HepG2 (cell line): Measurements from ENCODE around the gene BIRC5. TPM values are rescaled to one million over a fixed set of nuclear protein-coding genes. Genes with fewer than 3 reads are reported as not detected.

Source experiments
- DZIP1 ChIP-seq: sonication (generic); formaldehyde crosslinking; IDR thresholded peaks from 2 replicates; pipeline ENCODE4 v1.5.0; 2020; ENCODE audit warnings: mild to moderate bottlenecking, missing genetic modification reagents
- HNRNPL ChIP-seq: fragments of 200-400 bp; formaldehyde crosslinking; IDR thresholded peaks from 2 replicates; pipeline ENCODE4 v1.6.1; 2017; ENCODE audit warnings: mild to moderate bottlenecking, low read depth, low read length
- IKZF4 ChIP-seq: sonication (generic); formaldehyde crosslinking; IDR thresholded peaks from 2 replicates; pipeline ENCODE4 v1.5.1; 2020; ENCODE audit warnings: borderline replicate concordance, mild to moderate bottlenecking, low read depth, missing genetic modification reagents; ENCODE audit errors: not compliant biosample characterization
- KAT2B ChIP-seq: fragments of 150-350 bp; IDR thresholded peaks from 2 replicates; pipeline ENCODE4 v1.6.1; 2014; ENCODE audit warnings: low read depth, low read length, borderline replicate concordance
- KAT8 ChIP-seq: IDR thresholded peaks from 2 replicates; pipeline ENCODE4 v1.6.1; 2016; ENCODE audit warnings: missing genetic modification reagents, missing compliant biosample characterization
- MXI1 ChIP-seq: IDR thresholded peaks from 3 replicates; pipeline ENCODE4 v1.6.1; 2012; ENCODE audit warnings: low read depth, low read length, inconsistent platforms, borderline replicate concordance
- NFYB ChIP-seq: sonication (generic); formaldehyde crosslinking; IDR thresholded peaks from 2 replicates; pipeline ENCODE4 v1.4.0; 2020; ENCODE audit warnings: missing genetic modification reagents
- PCBP1 ChIP-seq: fragments of 200-400 bp; formaldehyde crosslinking; IDR thresholded peaks from 2 replicates; pipeline ENCODE4 v1.6.1; 2017; ENCODE audit warnings: mild to moderate bottlenecking, low read depth, low read length, borderline replicate concordance
- RAD21 ChIP-seq: fragments of 450-650 bp; formaldehyde crosslinking; IDR thresholded peaks from 2 replicates; pipeline ENCODE4 v1.5.0; 2020; ENCODE audit warnings: mild to moderate bottlenecking
- RFX3 ChIP-seq: IDR thresholded peaks from 2 replicates; pipeline ENCODE4 v1.6.1; 2016; ENCODE audit warnings: missing biosample characterization, missing genetic modification reagents
- RXRA ChIP-seq: sonication (generic); formaldehyde crosslinking; IDR thresholded peaks from 2 replicates; pipeline ENCODE4 v1.5.1; 2020; ENCODE audit warnings: missing genetic modification reagents
- SAFB2 ChIP-seq: sonication (generic); formaldehyde crosslinking; IDR thresholded peaks from 2 replicates; pipeline ENCODE4 v1.5.1; 2020; ENCODE audit warnings: missing genetic modification reagents, low read depth, mild to moderate bottlenecking, borderline replicate concordance
- SP1 ChIP-seq, 2 experiments: fragments of 450-650 bp in 1 of 2; sonication (generic) in 1 of 2; formaldehyde crosslinking in 1 of 2; IDR thresholded peaks; 2 replicates each; pipeline versions ENCODE4 v1.4.0 to v1.6.1; 2016 to 2020; ENCODE audit warnings: missing genetic modification reagents in 1 of 2
- SRSF1 ChIP-seq: fragments of 200-400 bp; formaldehyde crosslinking; optimal IDR thresholded peaks from 2 replicates; pipeline ENCODE3; 2017; ENCODE audit warnings: mild to moderate bottlenecking, low read depth, low read length, moderate library complexity
- TOPORS ChIP-seq: sonication (generic); formaldehyde crosslinking; IDR thresholded peaks from 2 replicates; pipeline ENCODE4 v1.8.0; 2023; ENCODE audit warnings: mild to moderate bottlenecking, missing genetic modification reagents
- YEATS2 ChIP-seq: sonication (generic); formaldehyde crosslinking; IDR thresholded peaks from 2 replicates; pipeline ENCODE4 v1.4.0; 2020; ENCODE audit warnings: missing genetic modification reagents, borderline replicate concordance
- ZBTB38 ChIP-seq: sonication (generic); formaldehyde crosslinking; IDR thresholded peaks from 2 replicates; pipeline ENCODE4 v1.5.1; 2020; ENCODE audit warnings: mild to moderate bottlenecking, missing genetic modification reagents
- ZNF572 ChIP-seq: sonication (generic); formaldehyde crosslinking; IDR thresholded peaks from 2 replicates; pipeline ENCODE4 v1.5.1; 2020; ENCODE audit warnings: mild to moderate bottlenecking, missing genetic modification reagents
- ZNF598 ChIP-seq: sonication (generic); formaldehyde crosslinking; IDR thresholded peaks from 2 replicates; pipeline ENCODE4 v1.5.1; 2020; ENCODE audit warnings: mild to moderate bottlenecking, missing genetic modification reagents, borderline replicate concordance
- ZNF616 ChIP-seq: sonication (generic); formaldehyde crosslinking; IDR thresholded peaks from 2 replicates; pipeline ENCODE4 v1.5.0; 2020; ENCODE audit warnings: low read depth, mild to moderate bottlenecking, missing genetic modification reagents
- polyA plus RNA-seq, 8 experiments: library from polyadenylated mRNA; depleted of rRNA in 3 of 8; stranded (reverse) in 7 of 8; unstranded in 1 of 8; fragments of >200 nt; fragmentation: Illumina TruSeq in 4 of 8; extraction: Trizol in 4 of 8; gene quantifications; 2 replicates each; pipeline versions ENCODE4 v1.2.1 to v1.2.3, GENCODE V29; 2011 to 2016; ENCODE audit warnings: low read depth in 4 of 8, missing spikeins in 1 of 8, mixed read lengths in 1 of 8; ENCODE audit not compliant: insufficient read depth in 1 of 8
- total RNA-seq, 5 experiments: library from RNA; depleted of rRNA; stranded (reverse); fragments of >200 nt; fragmentation: Illumina TruSeq; extraction: Trizol; gene quantifications; 2 replicates each; pipeline ENCODE4 v1.2.3, GENCODE V29; 2016; ENCODE audit warnings: low read depth in 1 of 5
- TF ChIP-seq, protein P1 (sequence below): sonication (generic); formaldehyde crosslinking; IDR thresholded peaks from 2 replicates; pipeline ENCODE4 v1.4.0; 2020; ENCODE audit warnings: mild to moderate bottlenecking, missing genetic modification reagents, borderline replicate concordance
- TF ChIP-seq, protein P2 (sequence below): sonication (generic); formaldehyde crosslinking; IDR thresholded peaks from 2 replicates; pipeline ENCODE4 v1.4.0; 2020; ENCODE audit warnings: missing genetic modification reagents, low read depth, mild to moderate bottlenecking, borderline replicate concordance

Gene BIRC5
- total and polyA plus RNA-seq, 2 of the 13 experiments (the other 11 are each of a cell fraction or from before 2014, with no cell fraction given): 30.3 to 135 TPM

DNA sequence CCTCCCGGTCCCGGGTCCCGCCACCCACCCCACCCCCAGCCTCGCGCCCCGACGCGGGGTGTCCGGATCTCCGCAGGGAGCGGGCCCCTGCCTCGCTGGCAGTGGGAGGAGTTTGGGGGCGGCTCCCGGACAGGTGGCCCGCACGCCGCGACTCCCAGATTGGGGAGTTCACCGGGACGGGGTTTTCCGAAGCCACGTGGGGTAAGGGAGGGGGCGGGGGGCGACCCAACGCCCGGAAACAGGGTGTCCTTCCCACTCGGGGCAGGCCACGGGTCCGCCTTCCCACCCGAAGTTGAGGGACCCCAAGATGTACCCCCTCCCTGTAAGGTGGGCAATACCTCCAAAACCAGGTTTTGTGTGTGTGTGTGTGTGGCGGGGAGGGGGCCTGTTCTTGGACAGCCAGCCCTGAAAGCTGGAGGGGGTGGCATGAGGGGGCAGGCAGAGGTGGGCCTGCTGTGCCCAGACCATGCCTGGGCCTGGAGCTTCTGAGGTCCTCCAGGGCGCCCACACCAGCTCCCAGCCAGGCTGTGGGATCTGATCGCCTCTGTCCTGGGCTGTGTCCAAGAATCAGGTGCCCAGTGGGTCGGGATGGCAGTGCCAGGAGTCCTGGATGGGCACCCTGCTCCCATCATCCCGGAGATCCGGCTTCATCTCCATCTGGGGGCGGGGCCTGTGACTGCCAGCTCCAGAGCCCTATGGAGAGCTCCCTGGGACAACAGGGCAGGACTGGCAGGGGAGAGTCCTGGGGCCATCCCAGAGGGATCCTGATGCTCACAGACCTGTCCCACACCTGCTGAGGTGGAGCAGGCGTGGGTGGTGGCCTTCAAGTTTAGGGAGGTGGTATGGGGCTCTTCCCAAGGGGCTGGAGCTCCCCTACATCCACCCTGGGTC lies 44.9 kb upstream of the BIRC5 start (continued):
- TF ChIP-seq DZIP1 (CRISPR knock-in tag) (no peak), RFX3 (no peak), YEATS2 (CRISPR knock-in tag) (0 out of 2 replicates have a peak, but pooled peaks have one; percentile 26), SAFB2 (0 out of 2 replicates have a peak, but pooled peaks have one; percentile 47), ZBTB38 (CRISPR knock-in tag) (0 out of 2 replicates have a peak, but pooled peaks have one; percentile 29), ZNF598 (CRISPR knock-in tag) (peak; percentile 80; the same call in 1 of the 2 replicates), RAD21 (CRISPR knock-in tag) (no peak), PCBP1 (0 out of 2 replicates have a peak, but pooled peaks have one; percentile 69), HNRNPL (peak; percentile 99), NFYB (CRISPR knock-in tag) (peak; percentile 65), RXRA (peak; percentile 12; the same call in 1 of the 2 replicates), IKZF4 (CRISPR knock-in tag) (peak; percentile 30), KAT2B (no peak), SP1 (IDR thresholded peaks at IDR 0.05) (no peak), SP1 (CRISPR knock-in tag; IDR thresholded peaks at IDR 0.05) (peak; percentile 71), SRSF1 (peak; percentile 79), TOPORS (CRISPR knock-in tag) (0 out of 2 replicates have a peak, but pooled peaks have one; percentile 20), KAT8 (CRISPR knock-in tag) (no peak), ZNF616 (CRISPR knock-in tag) (no peak), MXI1 (0 out of 3 replicates have a peak, but pooled peaks have one; percentile 22), ZNF572 (0 out of 2 replicates have a peak, but pooled peaks have one; percentile 23)
- TF ChIP-seq, protein P1, sequence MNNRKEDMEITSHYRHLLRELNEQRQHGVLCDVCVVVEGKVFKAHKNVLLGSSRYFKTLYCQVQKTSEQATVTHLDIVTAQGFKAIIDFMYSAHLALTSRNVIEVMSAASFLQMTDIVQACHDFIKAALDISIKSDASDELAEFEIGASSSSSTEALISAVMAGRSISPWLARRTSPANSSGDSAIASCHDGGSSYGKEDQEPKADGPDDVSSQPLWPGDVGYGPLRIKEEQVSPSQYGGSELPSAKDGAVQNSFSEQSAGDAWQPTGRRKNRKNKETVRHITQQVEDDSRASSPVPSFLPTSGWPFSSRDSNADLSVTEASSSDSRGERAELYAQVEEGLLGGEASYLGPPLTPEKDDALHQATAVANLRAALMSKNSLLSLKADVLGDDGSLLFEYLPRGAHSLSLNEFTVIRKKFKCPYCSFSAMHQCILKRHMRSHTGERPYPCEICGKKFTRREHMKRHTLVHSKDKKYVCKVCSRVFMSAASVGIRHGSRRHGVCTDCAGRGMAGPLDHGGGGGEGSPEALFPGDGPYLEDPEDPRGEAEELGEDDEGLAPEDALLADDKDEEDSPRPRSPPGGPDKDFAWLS (CRISPR knock-in tag): peak; percentile 16; the same call in 1 of the 2 replicates
- TF ChIP-seq, protein P2, sequence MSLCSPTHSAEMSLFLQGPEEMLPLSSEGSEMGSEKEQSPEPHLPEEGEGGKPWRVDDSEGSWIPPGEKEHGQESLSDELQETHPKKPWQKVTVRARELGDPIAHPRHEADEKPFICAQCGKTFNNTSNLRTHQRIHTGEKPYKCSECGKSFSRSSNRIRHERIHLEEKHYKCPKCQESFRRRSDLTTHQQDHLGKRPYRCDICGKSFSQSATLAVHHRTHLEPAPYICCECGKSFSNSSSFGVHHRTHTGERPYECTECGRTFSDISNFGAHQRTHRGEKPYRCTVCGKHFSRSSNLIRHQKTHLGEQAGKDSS: no peak
